ENCODE results near the gene LYPD6B.

LYPD6B gene, protein sequence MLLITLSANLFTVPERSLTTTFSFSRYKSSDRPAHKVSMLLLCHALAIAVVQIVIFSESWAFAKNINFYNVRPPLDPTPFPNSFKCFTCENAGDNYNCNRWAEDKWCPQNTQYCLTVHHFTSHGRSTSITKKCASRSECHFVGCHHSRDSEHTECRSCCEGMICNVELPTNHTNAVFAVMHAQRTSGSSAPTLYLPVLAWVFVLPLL

DNA sequence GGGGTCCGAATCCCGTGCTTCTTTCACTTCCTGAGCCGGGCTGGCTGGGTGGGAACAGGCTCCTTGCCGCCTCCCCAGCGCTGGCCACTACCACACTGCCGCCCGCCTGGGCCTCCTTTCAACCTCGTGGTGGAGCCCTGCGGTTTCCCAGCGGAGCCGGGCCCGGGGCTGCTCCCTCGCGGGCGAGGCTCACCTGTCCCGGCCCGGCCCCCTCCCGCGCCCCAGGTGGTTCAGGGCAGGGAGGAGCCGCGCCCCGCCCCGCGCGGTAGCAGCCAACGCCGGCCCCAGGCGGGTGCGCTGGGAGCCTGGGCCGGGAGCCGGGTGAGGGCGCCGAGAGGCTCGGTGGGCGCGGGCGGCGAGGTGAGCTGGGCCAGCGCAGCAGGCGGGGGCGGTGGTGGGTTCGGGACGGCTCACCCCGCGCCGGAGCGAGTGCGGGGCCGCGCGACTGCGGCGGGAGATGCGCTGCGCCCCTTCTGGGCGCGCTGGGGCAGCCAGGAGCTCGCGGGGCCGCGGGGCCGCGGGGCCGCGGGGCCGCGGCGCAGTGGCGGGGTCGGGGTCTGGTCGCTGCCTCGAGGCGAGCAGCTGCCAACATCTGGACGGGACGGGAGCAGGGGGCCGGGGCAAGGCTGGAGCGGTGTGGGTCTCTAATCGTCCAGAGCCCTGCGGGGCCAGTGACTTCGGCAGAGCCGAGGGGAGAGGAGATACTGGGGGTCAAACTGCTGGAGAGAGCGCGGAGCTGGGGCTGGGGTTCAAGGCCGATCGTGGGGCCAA, at the start of gene LYPD6B:
Gene LYPD6B (plus strand): TSS at position 258 of the 771 bp plus-strand sequence. CDS start 92,250 bp downstream, outside the sequence.
- no peak for FAIRE-seq

- FAIRE-seq, result no peak
These were observed 48.5 kb upstream of the LYPD6B start for GRCh38 chr2:148989882-148990493.

DNA sequence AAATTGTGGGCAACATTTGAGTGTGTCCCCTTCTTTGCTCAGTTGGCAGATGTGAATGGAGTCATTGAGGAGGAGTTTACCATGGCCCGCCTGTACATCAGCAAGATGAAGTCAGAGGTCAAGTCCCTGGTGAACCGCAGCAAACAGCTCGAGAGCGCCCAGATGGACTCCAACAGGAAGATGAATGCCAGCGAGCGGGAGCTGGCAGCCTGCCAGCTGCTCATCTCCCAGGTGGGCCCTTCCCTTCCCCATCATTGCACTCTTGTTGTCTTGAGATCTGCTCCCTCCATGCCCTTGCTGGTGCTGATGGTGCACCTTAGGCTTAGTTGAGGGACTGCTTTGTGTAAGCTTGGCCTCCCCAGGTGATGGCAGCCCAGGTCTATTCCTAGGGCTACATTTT, 47.5 kb upstream of the LYPD6B start:
- no peak for FAIRE-seq

GRCh38 chr2:148992448-148992847, 46.1 kb upstream of the LYPD6B start:
- FAIRE-seq, result no peak

DNA sequence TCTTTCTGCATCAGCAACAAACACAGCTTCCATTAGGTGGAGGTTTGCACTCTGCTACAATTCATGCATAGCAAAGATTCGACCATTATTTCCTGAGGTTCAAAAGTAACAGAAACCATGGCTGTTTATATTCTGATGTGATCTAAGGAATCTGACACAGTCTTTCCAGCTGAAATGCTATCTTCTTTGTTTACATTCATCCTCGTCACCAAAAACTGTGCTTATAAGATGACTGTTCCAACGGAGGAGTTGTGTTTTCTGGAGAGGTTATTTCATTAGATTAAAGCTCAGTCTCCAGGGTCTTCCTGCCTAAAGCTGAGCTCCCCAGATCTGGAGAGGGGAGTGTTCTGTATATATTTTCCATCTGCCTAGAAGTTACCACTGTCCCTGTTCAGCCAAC, 45.1 kb upstream of the LYPD6B start:
- no peak for FAIRE-seq

- FAIRE-seq, result no peak
These were observed 44.2 kb upstream of the LYPD6B start for GRCh38 chr2:148994341-148994740.

DNA sequence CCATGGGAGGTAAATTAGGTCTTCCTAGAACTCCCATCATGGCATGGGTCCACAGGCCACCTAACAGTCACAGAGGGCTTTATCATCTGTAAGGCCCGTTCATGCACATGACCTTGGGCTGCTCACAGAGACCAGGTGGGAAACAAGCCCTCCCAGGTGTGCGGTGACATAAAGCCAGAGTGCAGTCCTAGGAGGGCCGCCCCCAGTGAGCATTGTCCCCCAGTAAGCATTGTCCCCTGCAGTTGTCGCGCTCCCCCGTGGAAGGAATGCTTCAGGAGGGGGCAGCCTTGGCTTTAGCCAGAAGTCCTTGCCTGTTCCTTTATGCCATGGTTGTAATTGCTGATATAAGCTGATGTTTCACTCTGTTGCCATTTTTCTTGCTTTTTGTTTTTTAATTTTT, 41.7 kb upstream of the LYPD6B start:
- FAIRE-seq, result no peak

- no peak for FAIRE-seq
These were observed 40.2 kb upstream of the LYPD6B start for GRCh38 chr2:148998165-148998830.

GRCh38 chr2:148998831-148999200, 39.7 kb upstream of the LYPD6B start:
- no peak for FAIRE-seq

GRCh38 chr2:148999451-148999921, 39.0 kb upstream of the LYPD6B start:
- no peak for FAIRE-seq

DNA sequence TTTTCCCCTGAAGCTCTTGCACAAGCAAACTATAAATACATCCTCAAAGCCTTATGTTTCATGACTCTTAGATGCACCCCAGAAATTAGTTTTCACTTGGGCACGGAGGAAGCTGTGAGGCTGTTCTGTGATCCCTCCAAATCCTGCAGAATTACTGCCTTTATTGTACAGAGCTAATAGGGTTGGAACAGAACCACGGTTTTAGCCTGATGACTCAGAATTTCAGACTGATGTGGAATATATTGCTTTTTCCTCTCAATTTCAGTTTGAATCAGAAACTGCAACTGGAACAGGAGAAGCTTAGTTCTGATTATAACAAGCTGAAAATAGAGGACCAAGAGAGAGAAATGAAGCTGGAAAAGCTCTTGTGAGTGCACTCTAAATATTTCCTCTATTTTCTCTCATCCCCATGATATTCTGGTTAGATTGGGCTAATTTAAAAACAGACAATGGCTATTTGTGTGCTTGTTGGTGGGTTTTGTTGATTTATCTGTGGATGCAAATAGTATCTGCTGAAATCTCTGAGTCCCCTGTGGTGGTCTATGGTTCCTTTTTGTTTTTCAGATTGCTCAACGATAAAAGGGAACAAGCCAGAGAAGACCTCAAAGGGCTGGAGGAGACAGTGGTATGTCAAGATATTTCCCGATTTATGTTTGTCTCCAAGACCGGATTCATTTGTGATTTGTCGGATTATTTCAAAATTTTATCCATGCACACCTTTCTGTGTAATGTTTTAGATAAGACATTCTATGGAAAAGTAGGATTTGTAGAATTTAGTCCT, 38.2 kb upstream of the LYPD6B start:
- FAIRE-seq, result no peak

DNA sequence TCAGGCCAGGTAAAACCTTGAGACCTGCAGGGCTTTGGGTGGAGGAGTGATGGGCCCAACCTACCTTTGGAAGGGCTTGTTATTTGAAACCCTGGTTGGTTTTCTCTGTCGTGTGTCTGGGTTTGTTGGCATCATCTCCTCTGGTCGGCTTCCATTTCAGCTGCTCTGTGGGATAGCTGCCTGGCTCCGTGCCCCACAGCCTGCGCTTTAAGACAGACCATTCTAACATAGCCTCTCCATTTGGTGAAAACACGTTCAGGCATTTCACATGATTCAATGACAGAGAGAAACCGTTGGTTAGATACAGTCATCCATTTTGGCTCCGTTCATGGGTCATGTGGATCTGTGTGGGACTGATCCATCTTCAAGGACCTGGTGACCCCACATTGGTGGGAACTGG, 37.0 kb upstream of the LYPD6B start:
- no peak for FAIRE-seq

GRCh38 chr2:149002378-149002890, 36.1 kb upstream of the LYPD6B start:
- FAIRE-seq, result no peak

GRCh38 chr2:149002891-149003740, 35.4 kb upstream of the LYPD6B start:
- FAIRE-seq, result no peak

DNA sequence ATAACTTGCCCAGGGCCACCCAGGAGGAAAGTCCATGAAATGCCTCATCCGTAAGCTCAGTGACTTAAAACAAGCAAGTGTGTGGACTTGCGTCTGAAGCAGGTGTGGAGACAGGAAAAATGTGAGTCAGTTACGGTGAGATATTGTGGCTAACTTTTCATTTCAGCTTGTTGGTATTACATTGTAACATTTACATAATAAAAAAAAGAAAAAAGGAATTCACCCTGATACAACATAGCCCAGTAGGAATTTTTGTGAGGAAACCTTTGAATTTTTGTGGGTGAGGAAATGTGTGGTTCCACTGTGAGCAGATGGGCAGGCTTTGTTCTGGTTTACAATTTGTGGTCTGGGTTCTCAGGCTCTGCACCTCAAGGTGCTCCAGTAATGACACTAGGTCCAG, 33.7 kb upstream of the LYPD6B start:
- FAIRE-seq, result no peak

DNA sequence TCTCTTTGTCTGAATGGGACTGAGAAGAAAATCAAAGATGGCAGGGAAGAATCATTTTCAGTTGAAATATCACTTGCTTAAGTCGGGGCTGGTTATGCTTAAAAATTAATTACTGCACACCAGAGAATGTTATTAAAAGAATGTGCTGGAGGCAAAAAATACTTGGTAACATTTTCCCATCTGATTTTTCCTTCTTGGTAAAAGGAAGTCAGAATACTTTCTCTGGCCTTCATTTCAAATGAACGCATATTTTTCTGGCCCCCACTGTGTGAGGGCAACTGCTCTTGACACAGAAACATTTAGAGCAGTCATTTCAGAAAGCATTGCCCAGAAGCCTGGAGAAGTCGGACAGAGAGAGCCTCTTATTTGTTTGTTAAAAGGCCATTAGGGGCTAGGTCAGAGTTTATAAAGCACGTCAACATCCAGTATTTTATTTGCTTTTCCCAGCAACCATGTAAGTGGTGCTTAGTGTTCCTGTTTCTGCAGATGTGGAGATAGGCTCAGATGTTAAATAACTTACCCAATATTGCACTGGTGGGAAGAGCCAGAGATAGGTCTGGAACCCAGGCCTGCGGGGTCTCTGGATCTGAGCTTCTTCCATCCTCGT, 32.9 kb upstream of the LYPD6B start:
- FAIRE-seq, result no peak

DNA sequence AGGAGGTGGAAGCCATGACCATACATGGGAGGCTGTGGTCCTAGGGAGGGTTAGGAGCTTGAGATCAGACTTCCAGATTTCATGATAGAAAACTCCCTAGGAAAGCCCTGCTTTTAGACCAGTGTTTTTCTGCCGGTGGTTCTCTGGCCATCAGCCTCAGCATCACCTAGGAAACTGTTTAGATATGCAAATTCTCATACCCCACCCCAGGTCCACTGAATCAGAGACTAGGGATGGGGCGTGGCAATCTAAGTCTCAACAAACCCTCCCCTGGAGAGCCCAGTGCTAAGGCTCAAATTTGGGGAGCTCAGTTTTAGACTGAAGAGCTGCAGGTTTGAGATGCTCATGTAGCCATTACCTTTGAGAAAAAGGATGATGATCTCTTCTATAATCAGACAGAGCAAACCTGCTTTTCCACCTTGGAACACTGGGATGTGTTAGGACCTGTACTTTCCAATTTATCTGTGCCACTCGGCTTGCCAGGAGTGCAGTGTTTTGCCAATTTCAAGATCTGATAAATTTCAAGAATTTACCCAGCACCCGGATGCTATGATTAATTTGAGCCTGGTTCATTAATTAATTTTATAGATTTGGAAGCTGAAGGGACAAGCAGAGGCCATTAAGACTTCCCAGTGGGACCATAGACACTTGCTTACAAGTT, 31.5 kb upstream of the LYPD6B start:
- no peak for FAIRE-seq

- no peak for FAIRE-seq
These were observed 30.1 kb upstream of the LYPD6B start for GRCh38 chr2:149008381-149008780.

- no peak for FAIRE-seq
These were observed 28.7 kb upstream of the LYPD6B start for GRCh38 chr2:149009576-149010461.

All from colon (tissue), 2 donors.